Measurements from ENCODE around the gene SLC39A11. TPM values are rescaled to one million over a fixed set of nuclear protein-coding genes. Genes with fewer than 3 reads are reported as not detected.

The SLC39A11 gene
- polyA plus RNA-seq, 1 donor from 2014 or later: 8.0 TPM

- H3K9me2 ChIP-seq (ENCODE audit: insufficient read depth, low read length): no peaks in the 10 kb centered on the region
- H3K36me3 ChIP-seq (ENCODE audit: insufficient read depth, low read length): no peaks in the 10 kb centered on the region
- H4K20me1 ChIP-seq (ENCODE audit: insufficient read depth): no peaks in the 10 kb centered on the region
- H3K4me2 ChIP-seq (ENCODE audit: low read length): no peak overlapping the region
- H3K4me3 ChIP-seq (ENCODE audit: low read length): no peak overlapping the region
- peak; percentile 28 for TF ChIP-seq MXI1 (conservative IDR thresholded peaks at IDR 0.05; ENCODE audit: poor library complexity, severe bottlenecking)
- no peak for TF ChIP-seq TAF1 (IDR thresholded peaks at IDR 0.05; ENCODE audit: low read depth)
- TF ChIP-seq REST (IDR thresholded peaks at IDR 0.05; ENCODE audit: borderline replicate concordance): peak; percentile 76
- peak; percentile 12 for TF ChIP-seq EP300 (conservative IDR thresholded peaks at IDR 0.05; ENCODE audit: poor library complexity, severe bottlenecking)
- TF ChIP-seq EZH2 (IDR thresholded peaks at IDR 0.05; ENCODE audit: borderline replicate concordance, insufficient read depth, low read length, poor library complexity, severe bottlenecking): no peak
- peak; percentile 98 for TF ChIP-seq RAD21 (conservative IDR thresholded peaks at IDR 0.05)
- TF ChIP-seq CTCF (IDR thresholded peaks at IDR 0.05; ENCODE audit: poor library complexity, severe bottlenecking): peak; percentile 97
- TF ChIP-seq POLR2AphosphoS5 (IDR thresholded peaks at IDR 0.05): no peak
- TF ChIP-seq SMC3 (conservative IDR thresholded peaks at IDR 0.05; ENCODE audit: poor library complexity): peak; percentile 97
- no peak overlapping the region for H2AFZ ChIP-seq (ENCODE audit: low read depth, low read length)
- H3K9me3 ChIP-seq (ENCODE audit: low read length): no peaks in the 10 kb centered on the region
- no peaks in the 10 kb centered on the region for H3K27me3 ChIP-seq (ENCODE audit: insufficient read depth, low read depth, low read length)
- H3K27ac ChIP-seq (ENCODE audit: low read length): no peak overlapping the region
- no peaks in the 10 kb centered on the region for H3F3A ChIP-seq (ENCODE audit: insufficient read depth, low read length, poor library complexity, severe bottlenecking)
- no peak overlapping the region for H3K9ac ChIP-seq (ENCODE audit: low read length)
- H3K79me2 ChIP-seq (replicated peaks; ENCODE audit: insufficient read depth, low read length): no peaks in the 10 kb centered on the region
Measured at GRCh38 chr17:72725433-72726068, 366.9 kb downstream of the SLC39A11 start.

- H4K20me1 ChIP-seq (ENCODE audit: insufficient read depth): no peaks in the 10 kb centered on the region
Measured at GRCh38 chr17:72724267-72724666, 368.2 kb downstream of the SLC39A11 start.

More at GRCh38 chr17:72724267-72724666, 368.2 kb downstream of the SLC39A11 start:
- no peaks in the 10 kb centered on the region for H3K9me3 ChIP-seq (ENCODE audit: low read length)
- no peak overlapping the region for H2AFZ ChIP-seq (ENCODE audit: low read depth, low read length)
- H3K27me3 ChIP-seq (ENCODE audit: insufficient read depth, low read depth, low read length): no peaks in the 10 kb centered on the region
- H3K4me2 ChIP-seq (ENCODE audit: low read length): no peak overlapping the region
- no peak overlapping the region for H3K27ac ChIP-seq (ENCODE audit: low read length)
- no peaks in the 10 kb centered on the region for H3K9me2 ChIP-seq (ENCODE audit: insufficient read depth, low read length)
- TF ChIP-seq TAF1 (IDR thresholded peaks at IDR 0.05; ENCODE audit: low read depth): no peak
- TF ChIP-seq SMC3 (conservative IDR thresholded peaks at IDR 0.05; ENCODE audit: poor library complexity): no peak
- no peak for TF ChIP-seq MXI1 (conservative IDR thresholded peaks at IDR 0.05; ENCODE audit: poor library complexity, severe bottlenecking)
- no peak for TF ChIP-seq RAD21 (conservative IDR thresholded peaks at IDR 0.05)
- TF ChIP-seq REST (IDR thresholded peaks at IDR 0.05; ENCODE audit: borderline replicate concordance): no peak
- H3K9ac ChIP-seq (ENCODE audit: low read length): no peak overlapping the region
- H3K4me3 ChIP-seq (ENCODE audit: low read length): no peak overlapping the region
- H3F3A ChIP-seq (ENCODE audit: insufficient read depth, low read length, poor library complexity, severe bottlenecking): no peaks in the 10 kb centered on the region
- no peaks in the 10 kb centered on the region for H3K79me2 ChIP-seq (replicated peaks; ENCODE audit: insufficient read depth, low read length)
- H3K36me3 ChIP-seq (ENCODE audit: insufficient read depth, low read length): no peaks in the 10 kb centered on the region
